Measurements from ENCODE around the gene ZNF205. TPM values are rescaled to one million over a fixed set of nuclear protein-coding genes. Genes with fewer than 3 reads are reported as not detected.
"Not testable (repeated sequence)": the region's sequence is repeated elsewhere in the genome, so short reads cannot be mapped to it uniquely, and the experiment has no call there.

ZNF205 gene
- total RNA-seq, 1 donor from 2014 or later, result 22.8 TPM

GRCh38 chr16:3066440-3066748, 46.0 kb upstream of the ZNF205 start:
- no peak overlapping the region for H3K4me3 Mint-ChIP-seq (ENCODE audit: unreplicated experiment)
- peaks cover 9% of the 10 kb centered on the region for H3K36me3 Mint-ChIP-seq (ENCODE audit: low read depth, unreplicated experiment)
- no peaks in the 10 kb centered on the region for H3K4me1 Mint-ChIP-seq (ENCODE audit: unreplicated experiment)
- no peak overlapping the region for H3K27ac Mint-ChIP-seq (ENCODE audit: unreplicated experiment)
- no peaks in the 10 kb centered on the region for H3K9me3 Mint-ChIP-seq (ENCODE audit: unreplicated experiment)
- DNase-seq (ENCODE audit: low spot score), result no peak
- H3K27me3 Mint-ChIP-seq (ENCODE audit: unreplicated experiment), result peaks cover 4% of the 10 kb centered on the region
- no peak for TF ChIP-seq CTCF (IDR thresholded peaks at IDR 0.05; ENCODE audit: unreplicated experiment)

- Mint-ChIP-seq H3K4me1 (ENCODE audit: unreplicated experiment) (peaks cover 4% of the 10 kb centered on the region), H3K9me3 (ENCODE audit: unreplicated experiment) (no peaks in the 10 kb centered on the region), H3K27me3 (ENCODE audit: unreplicated experiment) (peaks cover 6% of the 10 kb centered on the region), H3K36me3 (ENCODE audit: low read depth, unreplicated experiment) (peaks cover 9% of the 10 kb centered on the region), H3K4me3 (ENCODE audit: unreplicated experiment) (no peak overlapping the region), H3K27ac (ENCODE audit: unreplicated experiment) (no peak overlapping the region)
- DNase-seq (ENCODE audit: low spot score), result no peak
- no peak for TF ChIP-seq CTCF (IDR thresholded peaks at IDR 0.05; ENCODE audit: unreplicated experiment)
Measured at GRCh38 chr16:3068487-3068886, 43.9 kb upstream of the ZNF205 start.

DNA sequence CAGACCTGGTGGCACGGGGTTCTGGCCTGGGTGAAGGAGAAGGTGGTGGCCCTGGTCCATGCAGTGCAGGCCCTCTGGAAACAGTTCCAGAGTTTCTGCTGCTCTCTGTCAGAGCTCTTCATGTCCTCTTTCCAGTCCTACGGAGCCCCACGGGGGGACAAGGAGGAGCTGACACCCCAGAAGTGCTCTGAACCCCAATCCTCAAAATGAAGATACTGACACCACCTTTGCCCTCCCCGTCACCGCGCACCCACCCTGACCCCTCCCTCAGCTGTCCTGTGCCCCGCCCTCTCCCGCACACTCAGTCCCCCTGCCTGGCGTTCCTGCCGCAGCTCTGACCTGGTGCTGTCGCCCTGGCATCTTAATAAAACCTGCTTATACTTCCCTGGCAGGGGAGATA, 43.2 kb upstream of the ZNF205 start:
- H3K9me3 Mint-ChIP-seq (ENCODE audit: unreplicated experiment); H3K4me1 Mint-ChIP-seq (ENCODE audit: unreplicated experiment); H3K27me3 Mint-ChIP-seq (ENCODE audit: unreplicated experiment); H3K27ac Mint-ChIP-seq (ENCODE audit: unreplicated experiment); H3K36me3 Mint-ChIP-seq (ENCODE audit: low read depth, unreplicated experiment); H3K4me3 Mint-ChIP-seq (ENCODE audit: unreplicated experiment); DNase-seq (ENCODE audit: low spot score): not testable (repeated sequence)

GRCh38 chr16:3070608-3071111, 41.7 kb upstream of the ZNF205 start:
- Mint-ChIP-seq H3K36me3 (ENCODE audit: low read depth, unreplicated experiment) (peaks cover 10% of the 10 kb centered on the region), H3K9me3 (ENCODE audit: unreplicated experiment) (no peaks in the 10 kb centered on the region), H3K27ac (ENCODE audit: unreplicated experiment) (no peak overlapping the region), H3K4me1 (ENCODE audit: unreplicated experiment) (peaks cover 13% of the 10 kb centered on the region), H3K4me3 (ENCODE audit: unreplicated experiment) (no peak overlapping the region), H3K27me3 (ENCODE audit: unreplicated experiment) (peaks cover 6% of the 10 kb centered on the region)
- TF ChIP-seq CTCF (IDR thresholded peaks at IDR 0.05; ENCODE audit: unreplicated experiment), result no peak
- no peak for DNase-seq (ENCODE audit: low spot score)

DNA sequence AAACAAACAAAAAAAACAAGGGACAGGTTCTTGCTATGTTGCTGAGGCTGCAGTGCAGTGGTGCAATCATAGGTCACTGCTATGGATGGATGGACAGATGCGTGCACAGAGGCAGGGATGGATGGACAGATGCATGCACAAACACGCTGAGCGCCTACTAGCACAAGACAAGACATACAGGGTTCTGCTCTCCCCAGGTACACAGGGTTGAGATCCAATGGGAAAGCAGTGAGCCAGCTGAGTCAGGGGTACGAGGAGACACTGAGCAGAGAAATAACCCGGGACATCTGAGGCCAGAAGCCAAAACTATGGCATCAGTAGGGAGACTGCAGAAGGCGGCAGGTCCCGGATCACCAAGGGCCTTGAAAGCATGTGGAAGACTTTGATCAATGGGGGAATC, 40.7 kb upstream of the ZNF205 start:
- Mint-ChIP-seq H3K4me3 (ENCODE audit: unreplicated experiment) (no peak overlapping the region), H3K9me3 (ENCODE audit: unreplicated experiment) (no peaks in the 10 kb centered on the region), H3K36me3 (ENCODE audit: low read depth, unreplicated experiment) (peaks cover 11% of the 10 kb centered on the region), H3K27ac (ENCODE audit: unreplicated experiment) (no peak overlapping the region), H3K4me1 (ENCODE audit: unreplicated experiment) (peaks cover 13% of the 10 kb centered on the region), H3K27me3 (ENCODE audit: unreplicated experiment) (peaks cover 5% of the 10 kb centered on the region)
- no peak for DNase-seq (ENCODE audit: low spot score)
- TF ChIP-seq CTCF (IDR thresholded peaks at IDR 0.05; ENCODE audit: unreplicated experiment), result no peak

DNA sequence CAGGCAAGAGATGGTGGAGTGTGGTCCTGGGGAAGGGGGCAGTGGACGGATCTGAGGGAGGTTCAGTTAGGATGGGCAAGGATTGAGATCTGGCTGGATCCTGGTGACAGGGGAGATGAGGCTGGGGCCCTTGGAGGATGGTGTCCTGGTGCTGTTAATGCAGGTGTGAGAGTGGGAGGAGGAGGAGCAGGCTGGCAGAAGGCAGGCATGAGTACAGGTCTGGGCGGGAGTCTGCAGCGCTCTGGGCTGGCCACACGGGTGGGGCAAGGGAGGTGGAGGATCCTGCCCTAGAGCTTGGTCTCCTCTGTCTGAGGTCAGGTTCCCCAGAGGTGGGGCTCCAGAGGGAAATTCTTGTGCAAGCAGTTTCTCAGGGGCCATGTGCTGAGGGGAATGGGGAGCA, 40.2 kb upstream of the ZNF205 start:
- H3K27me3 Mint-ChIP-seq (ENCODE audit: unreplicated experiment); H3K4me3 Mint-ChIP-seq (ENCODE audit: unreplicated experiment); DNase-seq (ENCODE audit: low spot score); H3K27ac Mint-ChIP-seq (ENCODE audit: unreplicated experiment); H3K9me3 Mint-ChIP-seq (ENCODE audit: unreplicated experiment): not testable (repeated sequence)
- peaks cover 13% of the 10 kb centered on the region for H3K4me1 Mint-ChIP-seq (ENCODE audit: unreplicated experiment)
- H3K36me3 Mint-ChIP-seq (ENCODE audit: low read depth, unreplicated experiment), result peaks cover 16% of the 10 kb centered on the region

GRCh38 chr16:3072576-3073263, 39.7 kb upstream of the ZNF205 start:
- H3K9me3 Mint-ChIP-seq (ENCODE audit: unreplicated experiment); H3K27me3 Mint-ChIP-seq (ENCODE audit: unreplicated experiment); H3K27ac Mint-ChIP-seq (ENCODE audit: unreplicated experiment); H3K4me3 Mint-ChIP-seq (ENCODE audit: unreplicated experiment); DNase-seq (ENCODE audit: low spot score): not testable (repeated sequence)
- H3K4me1 Mint-ChIP-seq (ENCODE audit: unreplicated experiment), result peaks cover 13% of the 10 kb centered on the region
- H3K36me3 Mint-ChIP-seq (ENCODE audit: low read depth, unreplicated experiment), result peaks cover 19% of the 10 kb centered on the region
